IMR-90 (cell line): Measurements from ENCODE around the gene TELO2. TPM values are rescaled to one million over a fixed set of nuclear protein-coding genes. Genes with fewer than 3 reads are reported as not detected.

Source experiments
- ATAC-seq: fragments of 200-7000 bp; cut with Tn5 transposase; 2 replicates; pipeline ENCODE4 v1.9.1; 2020; ENCODE audit warnings: low read depth, mild to moderate bottlenecking, moderate library complexity
- BruUV-seq: library from RNA; stranded (reverse); fragments of 400-500 nt; replicated peaks from 2 replicates; lab custom pipeline; 2021; lab: Mats Ljungman, UMichigan
- CTCF ChIA-PET: fragments of 300-600 bp; formaldehyde crosslinking; extraction: SDS; loops from one replicate; lab custom pipeline; 2021; ENCODE audit warnings: antibody characterized with exemption; lab: Yijun Ruan, JAX
- POLR2A ChIA-PET: fragments of 300-600 bp; sonication (Branson Sonifier 250); formaldehyde crosslinking; loops from one replicate; lab custom pipeline; 2022; ENCODE audit warnings: antibody characterized with exemption; ENCODE audit not compliant: unreplicated experiment; lab: Charles Lee
- DNase-seq: peaks from one replicate; pipeline ENCODE4 v3.0.0; 2013
- H2AFZ ChIP-seq: replicated peaks from 2 replicates; pipeline ENCODE3; 2013; ENCODE audit warnings: low read length, mild to moderate bottlenecking; ENCODE audit not compliant: poor library complexity
- H2AK5ac ChIP-seq: 2 replicates; pipeline ENCODE4 v1.6.1; 2013; ENCODE audit warnings: low read depth, low read length, inconsistent platforms
- H2AK9ac ChIP-seq: replicated peaks from 2 replicates; pipeline ENCODE3; 2013; ENCODE audit warnings: mild to moderate bottlenecking, low read depth, low read length, moderate library complexity; ENCODE audit not compliant: poor library complexity
- H2BK120ac ChIP-seq: 2 replicates; pipeline ENCODE4 v1.6.1; 2013; ENCODE audit warnings: low read depth, low read length, inconsistent platforms
- H2BK15ac ChIP-seq: 3 replicates; pipeline ENCODE4 v1.6.1; 2013; ENCODE audit warnings: low read depth, low read length, inconsistent platforms
- H2BK20ac ChIP-seq: 2 replicates; pipeline ENCODE4 v1.6.1; 2013; ENCODE audit warnings: low read depth, mild to moderate bottlenecking, inconsistent platforms, low read length, moderate library complexity
- H2BK5ac ChIP-seq: 2 replicates; pipeline ENCODE4 v1.6.1; 2013; ENCODE audit warnings: mild to moderate bottlenecking, low read depth, low read length, inconsistent platforms; ENCODE audit not compliant: poor library complexity, severe bottlenecking
- H3K14ac ChIP-seq: replicated peaks from 2 replicates; pipeline ENCODE4 v1.6.1; 2013; ENCODE audit warnings: low read depth, low read length, inconsistent platforms
- H3K18ac ChIP-seq: 2 replicates; pipeline ENCODE4 v1.6.1; 2013; ENCODE audit warnings: low read depth, low read length, control low read depth
- H3K23ac ChIP-seq: 2 replicates; pipeline ENCODE4 v1.6.1; 2013; ENCODE audit warnings: low read depth, low read length, inconsistent platforms
- H3K27ac ChIP-seq: 2 replicates; pipeline ENCODE4 v1.5.1; 2013; ENCODE audit warnings: mild to moderate bottlenecking, control low read depth, low read length; ENCODE audit not compliant: insufficient read depth
- H3K27me3 ChIP-seq: 2 replicates; pipeline ENCODE4 v1.6.1; 2013; ENCODE audit warnings: low read length; ENCODE audit not compliant: control insufficient read depth, insufficient read depth
- H3K36me3 ChIP-seq: 2 replicates; pipeline ENCODE4 v1.6.1; 2013; ENCODE audit warnings: low read length, mixed read lengths; ENCODE audit not compliant: control insufficient read depth, insufficient read depth
- H3K4ac ChIP-seq: 2 replicates; pipeline ENCODE4 v1.6.1; 2013; ENCODE audit warnings: low read depth, low read length, inconsistent platforms
- H3K4me1 ChIP-seq: 2 replicates; pipeline ENCODE4 v1.6.1; 2013; ENCODE audit warnings: low read length, mixed read lengths; ENCODE audit not compliant: control insufficient read depth, insufficient read depth
- H3K4me2 ChIP-seq: 2 replicates; pipeline ENCODE4 v1.6.1; 2013; ENCODE audit warnings: low read depth, mild to moderate bottlenecking, control low read depth, low read length, moderate library complexity
- H3K4me3 ChIP-seq: 2 replicates; pipeline ENCODE4 v1.5.1; 2013; ENCODE audit warnings: low read depth, mild to moderate bottlenecking, control low read depth, low read length, moderate library complexity; ENCODE audit not compliant: insufficient read depth
- H3K56ac ChIP-seq: 2 replicates; pipeline ENCODE4 v1.6.1; 2013; ENCODE audit warnings: low read length, inconsistent platforms; ENCODE audit not compliant: insufficient read depth; ENCODE audit errors: extremely low read depth
- H3K79me1 ChIP-seq, 2 experiments: 2 replicates each; pipeline ENCODE4 v1.6.1; 2013; ENCODE audit warnings: low read length in 2 of 2, inconsistent platforms in 1 of 2, low read depth in 1 of 2
- H3K9ac ChIP-seq: 2 replicates; pipeline ENCODE4 v1.6.1; 2013; ENCODE audit warnings: low read depth, low read length, control low read depth
- H3K9me1 ChIP-seq: 2 replicates; pipeline ENCODE4 v1.6.1; 2013; ENCODE audit warnings: low read length, inconsistent platforms; ENCODE audit not compliant: insufficient read depth
- H3K9me3 ChIP-seq: 2 replicates; pipeline ENCODE4 v1.6.1; 2013; ENCODE audit warnings: low read length; ENCODE audit not compliant: control insufficient read depth, insufficient read depth
- H4K20me1 ChIP-seq: 2 replicates; pipeline ENCODE4 v1.6.1; 2013; ENCODE audit warnings: low read length, inconsistent platforms; ENCODE audit not compliant: insufficient read depth
- H4K5ac ChIP-seq: 2 replicates; pipeline ENCODE4 v1.6.1; 2013; ENCODE audit warnings: mild to moderate bottlenecking, low read depth, low read length, control low read depth
- H4K8ac ChIP-seq, 2 experiments: 2 replicates each; pipeline ENCODE4 v1.6.1; 2013; ENCODE audit warnings: low read depth in 2 of 2, low read length in 2 of 2, control low read depth in 1 of 2, inconsistent platforms in 1 of 2
- H4K91ac ChIP-seq: 2 replicates; pipeline ENCODE4 v1.6.1; 2013; ENCODE audit warnings: low read depth, low read length, inconsistent platforms; ENCODE audit not compliant: insufficient read depth
- BHLHE40 ChIP-seq: fragments of 150-350 bp; IDR thresholded peaks from 2 replicates; pipeline ENCODE4 v1.6.1; 2016; ENCODE audit warnings: mild to moderate bottlenecking, low read depth, low read length
- CEBPB ChIP-seq: IDR thresholded peaks from 2 replicates; pipeline ENCODE4 v1.6.1; 2012; ENCODE audit warnings: low read depth, low read length, improper control_type of control experiment
- CHD1 ChIP-seq: IDR thresholded peaks from 2 replicates; pipeline ENCODE4 v1.6.1; 2012; ENCODE audit warnings: low read depth, low read length, improper control_type of control experiment
- CTCF ChIP-seq: conservative IDR thresholded peaks from 2 replicates; pipeline ENCODE4 v1.5.1; 2012; ENCODE audit warnings: mild to moderate bottlenecking, low read depth, low read length, improper control_type of control experiment
- ELK1 ChIP-seq: fragments of 150-350 bp; IDR thresholded peaks from 2 replicates; pipeline ENCODE4 v1.6.1; 2016; ENCODE audit warnings: low read depth, mild to moderate bottlenecking, low read length, moderate library complexity, borderline replicate concordance
- FOS ChIP-seq: fragments of 150-350 bp; IDR thresholded peaks from 2 replicates; pipeline ENCODE4 v1.6.1; 2016; ENCODE audit warnings: low read depth, low read length
- MAFK ChIP-seq: IDR thresholded peaks from 2 replicates; pipeline ENCODE4 v1.6.1; 2012; ENCODE audit warnings: low read depth, low read length, improper control_type of control experiment
- MAZ ChIP-seq: IDR thresholded peaks from 2 replicates; pipeline ENCODE4 v1.6.1; 2012; ENCODE audit warnings: low read depth, mild to moderate bottlenecking, low read length, improper control_type of control experiment, moderate library complexity, borderline replicate concordance
- MXI1 ChIP-seq: IDR thresholded peaks from 2 replicates; pipeline ENCODE4 v1.6.1; 2012; ENCODE audit warnings: low read depth, mild to moderate bottlenecking, low read length, moderate library complexity, borderline replicate concordance
- NFE2L2 ChIP-seq: fragments of 150-350 bp; IDR thresholded peaks from 2 replicates; pipeline ENCODE4 v1.6.1; 2016; ENCODE audit warnings: low read depth, mild to moderate bottlenecking, low read length
- POLR2A ChIP-seq: IDR thresholded peaks from 2 replicates; pipeline ENCODE4 v1.6.1; 2012; ENCODE audit warnings: mild to moderate bottlenecking, low read depth, low read length
- RAD21 ChIP-seq: IDR thresholded peaks from 2 replicates; pipeline ENCODE4 v1.6.1; 2012; ENCODE audit warnings: low read length, improper control_type of control experiment
- RCOR1 ChIP-seq: IDR thresholded peaks from 2 replicates; pipeline ENCODE4 v1.6.1; 2012; ENCODE audit warnings: mild to moderate bottlenecking, low read length, improper control_type of control experiment; ENCODE audit not compliant: insufficient replicate concordance
- RFX5 ChIP-seq: IDR thresholded peaks from 2 replicates; pipeline ENCODE4 v1.8.0; 2012; ENCODE audit warnings: low read depth, mild to moderate bottlenecking, low read length, moderate library complexity
- SMC3 ChIP-seq: fragments of 150-350 bp; IDR thresholded peaks from 2 replicates; pipeline ENCODE4 v1.6.1; 2016; ENCODE audit warnings: low read depth, mild to moderate bottlenecking, antibody characterized with exemption, low read length, moderate library complexity
- USF2 ChIP-seq: fragments of 150-350 bp; IDR thresholded peaks from 2 replicates; pipeline ENCODE4 v1.6.1; 2017; ENCODE audit warnings: mild to moderate bottlenecking, antibody characterized with exemption, low read length, low read depth
- WGBS, 2 experiments: methylation state at CpG; one replicate each; pipeline versions ENCODE4 v1.1.5 to v1.1.7; 2013; ENCODE audit warnings: missing lambda C conversion rate in 2 of 2; ENCODE audit not compliant: insufficient read length in 1 of 2; ENCODE audit errors: extremely low coverage in 2 of 2; 5-methylcytosine and 5-hydroxymethylcytosine counted together
- dilution Hi-C: fragments of 300-500 bp; cut with HindIII; formaldehyde crosslinking; loops from one replicate; pipeline ENCODE4 v1.14.3; 2018; ENCODE audit warnings: low sequenced_read_pairs; ENCODE audit not compliant: unreplicated experiment
- in situ Hi-C: fragments of 300-500 bp; cut with MboI; formaldehyde crosslinking; loops from 3 replicates; pipeline ENCODE4 v1.14.3; 2019; ENCODE audit warnings: low sequenced_read_pairs, inconsistent platforms, mixed read lengths
- intact Hi-C: fragments of 100-400 bp; cut with micrococcal nuclease; formaldehyde crosslinking; loops from 2 replicates; pipeline ENCODE4 v1.10.0; 2022
- polyA plus RNA-seq, 3 experiments: library from polyadenylated mRNA; depleted of rRNA; stranded (reverse); fragments of >200 nt; gene quantifications; 2 replicates each; pipeline ENCODE4 v1.2.3, GENCODE V29; 2012; ENCODE audit warnings: low replicate concordance in 1 of 3
- total RNA-seq: library from RNA; depleted of rRNA; stranded (reverse); fragments of >200 nt; gene quantifications from 2 replicates; pipeline ENCODE4 v1.2.3, GENCODE V29; 2012

The TELO2 gene
- total and polyA plus RNA-seq, 2 of the 4 experiments (the other 2 are of a cell fraction): 6.6 to 26.6 TPM

DNA sequence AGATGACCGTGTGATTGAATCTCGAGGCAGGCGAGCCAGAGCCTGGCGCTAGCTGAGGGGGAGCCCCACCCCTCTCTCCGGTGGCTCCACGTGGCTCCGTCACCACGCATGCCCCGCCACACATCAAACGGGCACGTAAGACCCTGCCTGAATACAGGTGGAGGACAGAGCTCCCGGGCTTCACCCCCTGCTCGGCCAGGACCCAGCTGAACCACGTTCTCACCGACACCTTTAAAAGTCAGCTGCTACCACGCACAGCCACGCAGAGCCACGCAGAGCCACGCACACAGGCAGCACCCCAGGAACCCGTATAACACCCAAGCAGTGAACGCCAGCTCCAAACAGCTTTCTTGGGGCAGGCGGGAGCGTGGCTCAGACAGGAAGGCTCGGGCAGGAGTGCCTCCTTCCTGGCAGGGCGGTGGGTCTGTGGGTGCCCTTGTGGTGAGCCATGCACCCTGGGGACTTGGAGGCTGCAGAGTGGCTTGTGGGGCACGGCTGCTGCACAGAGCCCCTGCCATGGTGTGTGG is 44.7 kb downstream of the TELO2 start:
- 93% methylated on average over 15 of the region's 26 CpGs; no CpG with 5 or more reads in 1 of the 2 experiments for WGBS, 2 experiments
- no TSS peak for BruUV-seq
- no peak overlapping the region for H4K5ac ChIP-seq
- 0 out of 2 replicates have a peak, but pooled peaks cover 3% of the 10 kb centered on the region for H4K20me1 ChIP-seq
- H2BK15ac ChIP-seq: no peak overlapping the region
- no peak overlapping the region for H2AK5ac ChIP-seq
- no peak overlapping the region for H3K18ac ChIP-seq
- H3K27me3 ChIP-seq: no peaks in the 10 kb centered on the region
- H3K9me1 ChIP-seq: 0 out of 2 replicates have a peak, but pooled peaks cover 5% of the 10 kb centered on the region
- H3K4ac ChIP-seq: no peak overlapping the region
- H3K27ac ChIP-seq: no peak overlapping the region
- TF ChIP-seq MXI1: no peak
- TF ChIP-seq ELK1: no peak
- no peak for TF ChIP-seq FOS
- TF ChIP-seq CEBPB: no peak
- no peak for TF ChIP-seq SMC3
- no peak for TF ChIP-seq NFE2L2
- TF ChIP-seq CHD1: no peak
- no peak for TF ChIP-seq USF2
- no peak for TF ChIP-seq CTCF
- TF ChIP-seq BHLHE40: no peak
- no peak for TF ChIP-seq MAZ
- TF ChIP-seq RAD21: no peak
- TF ChIP-seq RCOR1: no peak
- no peak for TF ChIP-seq MAFK
- no peak for TF ChIP-seq RFX5
- no peak for TF ChIP-seq POLR2A
- DNase-seq (no peak), ATAC-seq (no peak)
- H3K9ac ChIP-seq: no peak overlapping the region
- dilution Hi-C loops (no loop called here), intact Hi-C loops (no loop called here), in situ Hi-C loops (no loop called here)
- no peaks in the 10 kb centered on the region for H3K9me3 ChIP-seq
- peaks cover 5 to 62% of the 10 kb centered on the region in 2 experiments; a peak in 3 of 4 replicates for H3K79me1 ChIP-seq
- H3K4me1 ChIP-seq: peaks cover 17% of the 10 kb centered on the region
- H3K4me2 ChIP-seq: no peak overlapping the region
- no peak overlapping the region for H3K23ac ChIP-seq
- H2AFZ ChIP-seq: no peak overlapping the region
- ChIA-PET CTCF (no interaction called here), POLR2A (no interaction called here)
- no peak overlapping the region for H2BK5ac ChIP-seq
- no peak overlapping the region for H4K91ac ChIP-seq
- no peak overlapping the region for H4K8ac ChIP-seq
- H3K56ac ChIP-seq: no peak overlapping the region
- no peak overlapping the region for H3K14ac ChIP-seq
- H3K36me3 ChIP-seq: peaks cover 28% of the 10 kb centered on the region
- no peak overlapping the region for H2BK20ac ChIP-seq
- no peak overlapping the region for H2BK120ac ChIP-seq
- H2AK9ac ChIP-seq: peak overlapping the region; percentile 23
- no peak overlapping the region for H3K4me3 ChIP-seq
